Activated T-helper 1 cell treated with anti-CD3 and anti-CD28 coated beads, Interleukin-12 subunit alpha, Interleukin-12 subunit beta, Interleukin-2, Interleukin-4 antibody, amounts not matched to agents 30 ng/mL and 10 ng/mL and 1 ng/mL, durations not matched to agents 14 hours and 24 hours and 36 hours (primary cell): ENCODE measurements around the gene NKX1-1. TPM values are rescaled to one million over a fixed set of nuclear protein-coding genes. Genes with fewer than 3 reads are reported as not detected.

ENCODE experiments used
- DNase-seq: peaks from one replicate; pipeline ENCODE4 v3.0.0; 2021; ENCODE audit warnings: low spot score
- H3K27ac Mint-ChIP-seq: one replicate; pipeline ENCODE4 v1.8.0; 2021; ENCODE audit warnings: mild to moderate bottlenecking, mixed read lengths
- H3K27me3 Mint-ChIP-seq: one replicate; pipeline ENCODE4 v1.8.0; 2022; ENCODE audit warnings: mild to moderate bottlenecking, moderate library complexity, mixed read lengths; ENCODE audit not compliant: insufficient read depth
- H3K36me3 Mint-ChIP-seq: one replicate; pipeline ENCODE4 v1.8.0; 2021; ENCODE audit warnings: low read depth, mixed read lengths
- H3K4me1 Mint-ChIP-seq: one replicate; pipeline ENCODE4 v1.8.0; 2021; ENCODE audit warnings: low read depth, mixed read lengths
- H3K4me3 Mint-ChIP-seq: one replicate; pipeline ENCODE4 v1.8.0; 2021; ENCODE audit warnings: mild to moderate bottlenecking, moderate library complexity, mixed read lengths
- H3K9me3 Mint-ChIP-seq: one replicate; pipeline ENCODE4 v1.8.0; 2021; ENCODE audit warnings: mixed read lengths
- intact Hi-C: fragments of 100-400 bp; cut with micrococcal nuclease; formaldehyde crosslinking; loops from one replicate; pipeline ENCODE4 v1.15.1; 2024
- total RNA-seq: library from RNA; stranded (reverse); gene quantifications from 2 replicates; pipeline ENCODE4 v1.2.3, GENCODE V29; 2022

NKX1-1 gene
- total RNA-seq, 1 donor from 2014 or later, result not detected

DNA sequence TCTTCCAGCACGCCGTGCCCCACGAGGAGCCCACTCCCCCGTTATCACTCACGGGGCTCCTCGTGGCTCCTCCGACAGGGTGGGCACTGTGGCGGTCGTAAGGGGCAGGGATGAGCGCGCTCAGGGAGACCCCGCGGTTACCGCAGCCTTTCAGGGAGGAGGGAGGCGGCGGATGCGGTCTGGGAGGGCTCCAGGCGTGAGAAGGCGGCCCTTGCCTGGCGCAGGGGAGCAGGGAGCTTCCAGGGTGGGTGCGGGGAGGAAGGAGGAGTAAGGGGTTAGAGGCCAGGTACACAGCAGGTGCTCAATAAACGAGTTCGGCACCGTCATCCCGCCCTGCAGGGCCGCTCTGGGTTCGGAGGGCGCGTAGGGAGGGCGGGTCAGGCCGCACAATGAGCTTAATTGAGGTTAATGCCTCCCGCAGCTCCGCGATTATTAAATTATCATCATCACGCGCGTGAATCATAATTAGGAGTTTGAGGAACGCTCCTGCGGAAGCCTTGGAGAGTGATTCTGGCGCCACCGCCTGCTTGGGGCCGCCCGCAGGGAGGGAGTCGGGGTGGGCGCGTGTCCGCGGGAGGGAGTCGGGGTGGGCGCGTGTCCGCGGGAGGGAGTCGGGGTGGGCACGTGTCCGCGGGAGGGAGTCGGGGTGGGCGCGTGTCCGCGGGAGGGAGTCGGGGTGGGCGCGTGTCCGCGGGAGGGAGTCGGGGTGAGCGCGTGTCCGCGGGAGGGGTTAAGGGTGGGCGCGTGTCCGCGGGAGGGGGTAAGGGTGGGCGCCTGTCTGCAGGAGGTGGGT is 7.6 kb upstream of the NKX1-1 start:
- intact Hi-C loops, result no loop called here
- Mint-ChIP-seq H3K4me1 (no peaks in the 10 kb centered on the region), H3K36me3 (no peaks in the 10 kb centered on the region), H3K27me3 (peaks cover 20% of the 10 kb centered on the region), H3K4me3 (no peak overlapping the region), H3K27ac (no peak overlapping the region), H3K9me3 (no peaks in the 10 kb centered on the region)
- DNase-seq, result no peak

DNA sequence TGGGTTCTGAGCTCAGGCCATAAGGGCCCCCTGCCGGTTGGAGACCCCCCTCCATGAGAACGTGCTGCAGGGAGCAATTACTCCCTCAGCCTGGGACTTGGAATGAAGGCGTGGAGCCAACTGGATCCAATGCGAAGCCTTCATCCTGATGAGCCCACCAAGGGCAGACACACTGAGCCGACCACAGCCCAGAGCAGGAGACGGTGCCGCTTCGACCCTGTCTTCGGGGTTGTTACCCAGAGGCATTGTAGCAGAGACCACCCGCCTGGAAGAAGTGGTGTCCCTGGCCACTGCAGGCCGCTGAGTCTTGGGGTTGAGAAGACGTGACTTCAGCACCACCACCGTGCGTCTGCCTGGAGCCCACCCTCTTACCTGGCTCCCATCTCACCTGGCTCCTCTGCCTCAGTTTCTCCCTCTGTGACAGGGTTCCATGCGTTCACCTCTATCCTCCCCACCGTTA is 7.0 kb upstream of the NKX1-1 start:
- no peak overlapping the region for H3K4me3 Mint-ChIP-seq
- no peak overlapping the region for H3K27ac Mint-ChIP-seq
- H3K36me3 Mint-ChIP-seq, result peaks cover 2% of the 10 kb centered on the region
- DNase-seq, result no peak
- H3K9me3 Mint-ChIP-seq, result no peaks in the 10 kb centered on the region
- intact Hi-C loops, result no loop called here
- H3K4me1 Mint-ChIP-seq, result no peaks in the 10 kb centered on the region
- peaks cover 23% of the 10 kb centered on the region for H3K27me3 Mint-ChIP-seq

DNA sequence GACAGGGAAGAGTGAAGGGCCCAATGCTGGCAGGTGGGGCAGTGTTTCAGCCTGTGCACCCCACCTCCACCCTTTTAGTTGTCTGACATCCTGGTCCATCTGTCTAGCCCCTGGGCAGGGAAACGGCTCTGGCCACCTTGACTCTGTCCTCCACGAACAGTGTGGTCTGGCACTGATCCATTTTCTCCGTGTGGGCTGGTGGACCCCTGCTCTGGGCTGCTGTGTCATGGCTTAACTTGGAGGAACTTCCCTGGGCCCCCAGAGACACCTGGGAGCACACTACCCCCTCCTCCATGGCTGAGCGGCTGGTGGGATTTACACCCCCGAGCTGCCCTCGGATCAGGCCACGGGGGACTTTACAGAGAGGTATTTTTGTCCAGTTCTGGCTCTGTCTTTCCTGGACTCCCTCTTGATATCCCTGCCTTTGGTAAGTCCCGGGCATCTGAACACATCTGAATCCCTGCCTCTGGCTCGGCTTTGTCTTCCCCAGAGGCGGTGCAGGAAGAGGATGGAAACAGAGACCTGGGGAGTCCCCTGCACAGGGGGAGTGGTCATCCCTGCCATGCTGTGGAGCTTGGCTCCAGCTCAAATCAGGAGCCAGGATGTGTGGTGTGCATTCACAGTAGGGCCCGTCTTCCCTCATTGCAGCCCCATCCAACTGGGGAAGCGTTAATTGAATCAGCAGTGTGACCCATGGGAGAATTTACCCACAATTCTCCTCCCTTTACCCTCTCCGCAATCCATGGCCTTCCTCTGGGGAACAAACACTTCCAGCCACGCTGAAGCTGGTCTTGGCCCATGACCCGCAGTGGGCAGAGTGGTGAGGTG is 6.3 kb upstream of the NKX1-1 start:
- peaks cover 26% of the 10 kb centered on the region for H3K27me3 Mint-ChIP-seq
- no peak for DNase-seq
- H3K4me1 Mint-ChIP-seq, result no peaks in the 10 kb centered on the region
- no peak overlapping the region for H3K4me3 Mint-ChIP-seq
- H3K27ac Mint-ChIP-seq, result no peak overlapping the region
- H3K9me3 Mint-ChIP-seq, result no peaks in the 10 kb centered on the region
- H3K36me3 Mint-ChIP-seq, result peaks cover 2% of the 10 kb centered on the region
- intact Hi-C loops, result no loop called here

DNA sequence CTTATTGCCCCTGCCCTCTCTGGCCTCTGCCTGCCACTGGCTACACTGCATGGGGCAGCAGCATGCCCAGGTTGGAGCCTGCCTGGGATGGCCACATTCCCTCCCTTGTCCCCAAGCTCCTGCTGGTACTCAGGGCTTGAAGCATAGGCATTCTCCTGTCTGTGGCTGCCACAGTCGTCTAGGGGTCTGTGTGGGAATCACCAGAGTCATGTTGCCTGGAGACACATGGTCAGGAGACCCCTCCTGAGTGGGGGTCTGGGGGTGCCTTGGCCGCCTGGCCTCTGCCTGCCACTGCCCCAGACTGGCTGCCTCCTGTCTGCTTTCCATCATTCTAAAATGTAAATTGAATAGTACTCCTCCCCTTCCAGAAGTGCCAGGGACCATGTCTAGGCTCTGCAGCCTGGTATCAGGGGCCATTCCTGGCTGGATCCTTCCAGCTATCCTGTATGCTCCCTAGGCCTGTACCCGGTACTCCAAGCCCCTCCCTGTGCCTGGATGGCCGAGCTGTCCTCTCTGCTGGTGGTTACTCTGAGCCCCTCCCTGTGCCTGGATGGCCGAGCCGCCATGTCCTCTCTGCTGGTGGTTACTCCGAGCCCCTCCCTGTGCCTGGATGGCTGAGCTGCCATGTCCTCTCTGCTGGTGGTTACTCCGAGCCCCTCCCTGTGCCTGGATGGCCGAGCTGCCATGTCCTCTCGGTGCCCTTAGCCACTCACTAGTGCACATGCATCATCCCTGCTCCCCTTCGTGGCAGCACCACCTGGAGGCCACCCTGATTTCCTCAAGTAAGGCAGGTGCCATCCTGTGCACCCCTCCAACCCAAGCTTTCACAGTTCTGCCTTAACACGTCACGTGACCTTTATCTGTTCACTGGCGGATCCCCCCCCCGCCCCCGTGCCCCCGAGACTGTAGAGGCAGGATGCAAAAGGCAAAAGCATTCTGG is 5.5 kb upstream of the NKX1-1 start:
- Mint-ChIP-seq H3K4me1 (no peaks in the 10 kb centered on the region), H3K9me3 (no peaks in the 10 kb centered on the region), H3K27me3 (peaks cover 29% of the 10 kb centered on the region), H3K27ac (no peak overlapping the region), H3K36me3 (peaks cover 2% of the 10 kb centered on the region), H3K4me3 (no peak overlapping the region)
- intact Hi-C loops, result no loop called here
- no peak for DNase-seq

DNA sequence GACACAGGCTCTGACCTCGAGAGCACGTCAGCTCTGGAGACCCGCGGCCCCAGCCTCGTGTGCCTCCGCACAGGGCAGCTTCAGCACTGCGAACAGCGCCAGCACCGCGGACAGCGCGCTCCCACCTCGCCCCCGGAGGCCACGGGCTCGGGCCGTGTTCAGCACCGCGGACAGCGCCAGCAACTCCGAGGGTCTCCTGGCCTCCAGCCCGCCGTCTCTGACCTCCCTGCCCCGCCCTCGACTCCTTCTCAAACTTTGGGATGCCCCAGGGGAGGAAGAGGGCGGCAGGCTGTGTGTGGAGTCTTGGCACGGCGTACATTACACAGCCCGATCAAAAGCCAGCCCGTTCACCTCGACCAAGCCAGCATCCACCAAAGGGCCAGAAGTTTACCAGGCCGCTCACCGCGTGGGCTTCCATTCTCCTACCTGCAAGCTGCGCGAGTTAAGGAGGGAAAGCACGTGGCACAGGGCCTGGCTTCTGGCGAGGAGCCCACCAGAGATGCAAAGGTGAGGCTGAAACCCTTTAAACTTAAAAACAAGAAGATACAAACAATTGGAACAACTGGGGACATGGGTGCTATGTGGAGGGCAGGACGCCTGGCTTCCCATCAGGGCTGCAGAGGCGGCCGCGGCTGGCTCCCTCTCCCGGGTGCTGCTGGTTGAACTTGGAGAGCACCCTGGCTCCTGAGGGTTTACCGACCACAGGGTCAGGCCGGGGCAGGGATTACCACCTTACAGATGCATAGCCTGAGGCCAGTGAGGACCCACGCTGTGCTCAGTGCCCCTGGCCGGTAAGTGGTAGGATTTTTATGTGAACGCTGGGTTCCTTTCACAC is 4.5 kb upstream of the NKX1-1 start:
- no peak overlapping the region for H3K4me3 Mint-ChIP-seq
- H3K4me1 Mint-ChIP-seq, result no peaks in the 10 kb centered on the region
- peaks cover 29% of the 10 kb centered on the region for H3K27me3 Mint-ChIP-seq
- no peaks in the 10 kb centered on the region for H3K9me3 Mint-ChIP-seq
- H3K27ac Mint-ChIP-seq, result no peak overlapping the region
- peaks cover 2% of the 10 kb centered on the region for H3K36me3 Mint-ChIP-seq
- intact Hi-C loops, result no loop called here
- DNase-seq, result no peak

DNA sequence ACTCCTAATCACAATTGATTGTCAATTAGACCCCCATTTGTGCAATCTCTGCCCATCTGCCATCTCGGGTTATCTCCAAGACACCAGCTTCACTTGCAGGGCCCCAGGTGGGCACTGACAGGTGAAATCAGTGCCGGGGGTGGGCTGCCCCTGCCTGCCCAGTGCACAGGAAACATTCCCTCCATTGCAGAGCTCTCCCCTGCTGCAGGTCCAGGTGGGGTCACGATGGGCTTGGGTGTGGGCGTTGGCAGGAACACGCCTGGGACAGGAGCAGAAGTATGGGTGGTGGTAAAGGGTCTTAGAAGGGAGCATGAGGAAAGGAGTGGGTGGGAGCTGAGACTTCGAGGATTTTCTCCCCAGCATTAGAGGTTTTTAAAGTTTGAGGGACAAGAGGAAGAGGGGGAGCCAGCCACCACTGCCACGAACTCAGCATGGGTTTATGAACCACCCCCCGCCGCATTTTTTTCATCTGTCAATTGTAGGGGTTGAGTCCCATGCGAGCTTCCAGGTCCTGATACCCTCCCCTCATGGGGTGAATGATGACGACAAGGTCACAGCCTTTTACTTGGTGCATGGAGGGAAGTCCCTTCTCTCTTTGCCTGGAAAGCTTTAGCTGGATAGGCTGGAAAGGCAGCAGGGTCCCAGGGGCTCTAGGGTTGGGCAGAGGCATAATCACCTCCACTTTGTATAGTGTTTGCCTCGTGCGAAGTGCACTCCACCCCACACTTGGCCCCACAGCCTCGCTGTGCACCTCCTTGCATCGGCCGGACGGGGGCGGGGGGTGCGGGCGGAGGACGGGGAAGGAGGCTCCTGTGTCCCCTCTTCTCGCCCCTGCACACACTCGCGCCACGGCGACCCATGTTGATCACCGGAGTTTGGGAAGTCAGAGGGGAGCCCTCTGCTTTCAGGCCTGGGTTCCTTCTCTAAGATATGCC is 3.5 kb upstream of the NKX1-1 start:
- peaks cover 3% of the 10 kb centered on the region for H3K9me3 Mint-ChIP-seq
- DNase-seq, result no peak

DNA sequence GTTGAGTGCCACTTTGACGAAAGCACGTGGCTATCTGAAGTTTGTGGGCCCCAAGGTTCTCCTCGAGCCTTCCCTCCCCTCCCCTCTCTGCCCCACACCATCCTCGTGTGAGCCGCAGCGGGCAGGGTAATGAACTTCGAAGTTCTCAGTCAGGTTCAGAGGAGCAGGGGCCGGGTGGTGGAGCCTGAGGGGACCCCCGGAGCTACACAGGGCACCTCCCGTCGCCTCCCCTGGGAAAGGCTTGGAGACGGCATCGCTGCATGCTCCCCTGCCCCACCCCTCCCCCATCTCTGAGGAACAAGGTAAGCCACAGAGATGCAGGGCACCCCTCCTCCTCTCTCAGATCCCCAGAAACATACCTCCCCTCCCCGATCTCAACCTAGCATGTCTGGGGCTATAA is 2.8 kb upstream of the NKX1-1 start:
- intact Hi-C loops, result loop anchor here (5.0 kb wide), 1 partner anchor 832 kb away; the partner anchor contains the start of gene TMEM271
- Mint-ChIP-seq H3K27ac (no peak overlapping the region), H3K27me3 (peaks cover 31% of the 10 kb centered on the region), H3K4me1 (no peaks in the 10 kb centered on the region), H3K4me3 (no peak overlapping the region), H3K36me3 (peaks cover 6% of the 10 kb centered on the region), H3K9me3 (peaks cover 3% of the 10 kb centered on the region)
- DNase-seq, result no peak

More for the DNA sequence above, 3.5 kb upstream of the NKX1-1 start:
- peaks cover 29% of the 10 kb centered on the region for H3K27me3 Mint-ChIP-seq
- intact Hi-C loops, result loop anchor here (5.0 kb wide), 1 partner anchor 832 kb away; the partner anchor contains the start of gene TMEM271
- no peaks in the 10 kb centered on the region for H3K4me1 Mint-ChIP-seq
- H3K36me3 Mint-ChIP-seq, result peaks cover 6% of the 10 kb centered on the region
- H3K27ac Mint-ChIP-seq, result peak overlapping the region; percentile 4
- H3K4me3 Mint-ChIP-seq, result no peak overlapping the region

DNA sequence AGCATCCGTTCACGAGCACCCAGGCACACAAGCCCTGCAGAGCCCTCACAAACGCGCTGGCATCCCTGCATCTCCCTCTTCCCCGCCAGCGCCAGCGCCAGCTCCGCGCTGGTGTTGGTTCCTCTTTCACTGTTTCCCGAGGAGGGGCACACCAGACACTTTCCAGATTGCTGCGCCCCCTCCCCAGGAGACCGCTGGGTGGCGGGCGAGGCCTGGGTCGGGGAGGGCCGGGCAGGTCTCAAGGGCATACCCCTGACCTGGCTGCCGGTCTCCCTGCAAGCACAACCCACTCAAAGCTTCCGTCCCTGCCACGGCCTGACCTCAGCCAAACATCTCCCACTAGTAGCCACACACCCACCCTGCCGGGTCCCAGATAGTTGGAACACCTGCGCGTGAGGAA is 2.2 kb upstream of the NKX1-1 start:
- DNase-seq, result no peak
- Mint-ChIP-seq H3K36me3 (peaks cover 6% of the 10 kb centered on the region), H3K9me3 (peaks cover 3% of the 10 kb centered on the region), H3K4me3 (no peak overlapping the region), H3K27me3 (peaks cover 32% of the 10 kb centered on the region), H3K4me1 (no peaks in the 10 kb centered on the region), H3K27ac (peak overlapping the region; percentile 84)
- intact Hi-C loops, result loop anchor here (5.0 kb wide), 1 partner anchor 831 kb away; the partner anchor contains the start of gene TMEM271

DNA sequence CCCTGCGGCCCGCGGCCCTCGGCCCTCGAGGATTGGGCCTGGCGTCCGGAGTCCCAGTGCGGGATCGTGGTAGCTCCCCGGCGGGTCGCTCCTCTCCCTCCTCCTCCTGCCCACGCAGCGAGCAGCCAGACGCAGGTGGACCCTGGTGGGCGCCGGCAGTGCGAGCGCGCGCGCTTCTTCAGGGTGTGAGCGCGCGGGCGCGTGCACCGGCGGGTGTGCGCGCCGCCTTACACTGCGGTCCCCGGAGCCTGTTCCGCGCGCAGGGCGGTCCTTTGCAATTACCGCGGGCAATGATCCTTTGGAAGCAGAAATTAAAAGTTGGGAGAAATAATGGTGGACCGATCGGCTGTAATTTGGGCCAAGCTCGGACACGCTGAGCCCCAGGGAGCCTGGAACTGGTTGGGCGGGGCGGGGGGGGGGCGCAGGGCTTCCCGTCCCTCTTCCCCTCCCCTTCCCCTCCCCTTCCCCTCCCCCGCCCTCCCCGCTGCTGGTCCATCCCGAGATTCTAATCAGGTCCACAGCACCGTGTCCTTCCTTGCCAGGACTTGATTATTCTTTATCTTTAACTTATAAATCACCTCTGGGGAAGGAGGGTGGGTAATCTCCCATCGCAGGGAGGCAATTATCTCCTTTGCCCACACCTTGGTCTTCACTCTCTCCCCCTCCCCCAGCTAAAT is 1.6 kb upstream of the NKX1-1 start:
- H3K36me3 Mint-ChIP-seq, result peaks cover 6% of the 10 kb centered on the region
- peaks cover 3% of the 10 kb centered on the region for H3K9me3 Mint-ChIP-seq
- intact Hi-C loops, result loop anchor here (5.0 kb wide), 1 partner anchor 830 kb away; the partner anchor contains the start of gene TMEM271
- no peaks in the 10 kb centered on the region for H3K4me1 Mint-ChIP-seq
- DNase-seq, result no peak
- peaks cover 29% of the 10 kb centered on the region for H3K27me3 Mint-ChIP-seq
- H3K27ac Mint-ChIP-seq, result peak overlapping the region; percentile 55
- no peak overlapping the region for H3K4me3 Mint-ChIP-seq

DNA sequence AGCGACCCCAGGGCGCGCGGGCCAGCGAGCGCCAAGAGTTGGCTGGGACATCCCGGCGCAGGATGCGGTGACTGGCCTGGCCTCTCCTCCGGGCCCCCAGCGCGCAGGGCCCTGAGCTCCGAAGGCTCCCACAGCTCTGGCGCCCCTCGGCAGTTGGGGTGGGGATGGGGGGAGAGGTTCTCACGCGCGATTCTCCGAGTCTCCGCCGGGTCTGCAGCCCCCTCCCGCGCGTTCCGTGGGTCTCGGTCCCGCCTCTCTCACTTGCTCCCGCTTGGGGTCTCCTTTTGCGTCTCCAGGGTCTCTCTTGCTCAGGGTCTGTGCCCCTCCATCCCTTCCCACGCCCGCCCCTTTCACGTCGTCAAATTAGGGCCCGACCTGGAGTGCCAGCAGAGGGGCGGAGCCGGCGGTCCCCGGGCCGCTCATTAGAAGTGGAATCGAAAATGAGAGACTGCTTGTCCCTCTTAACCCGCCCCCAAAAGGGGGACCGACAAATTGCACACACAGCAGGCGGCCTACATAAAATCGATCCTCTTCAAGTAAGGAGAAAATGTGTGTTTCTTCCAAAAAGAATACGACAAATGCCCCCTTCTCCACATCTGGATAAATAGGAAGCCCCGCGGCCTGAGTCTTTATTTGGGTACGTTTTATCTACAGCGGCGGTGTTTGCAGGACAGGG is 877 bp upstream of the NKX1-1 start:
- Mint-ChIP-seq H3K27ac (no peak overlapping the region), H3K36me3 (peaks cover 6% of the 10 kb centered on the region), H3K9me3 (peaks cover 3% of the 10 kb centered on the region), H3K4me3 (no peak overlapping the region), H3K27me3 (peaks cover 29% of the 10 kb centered on the region), H3K4me1 (no peaks in the 10 kb centered on the region)
- intact Hi-C loops, result loop anchor here (5.0 kb wide), 1 partner anchor 830 kb away; the partner anchor contains the start of gene TMEM271
- DNase-seq, result no peak
